ENCODE data around the gene CHD1L.
A peak's percentile ranks its signal among the peaks of the same experiment; 100 is the strongest.

The CHD1L gene

DNA sequence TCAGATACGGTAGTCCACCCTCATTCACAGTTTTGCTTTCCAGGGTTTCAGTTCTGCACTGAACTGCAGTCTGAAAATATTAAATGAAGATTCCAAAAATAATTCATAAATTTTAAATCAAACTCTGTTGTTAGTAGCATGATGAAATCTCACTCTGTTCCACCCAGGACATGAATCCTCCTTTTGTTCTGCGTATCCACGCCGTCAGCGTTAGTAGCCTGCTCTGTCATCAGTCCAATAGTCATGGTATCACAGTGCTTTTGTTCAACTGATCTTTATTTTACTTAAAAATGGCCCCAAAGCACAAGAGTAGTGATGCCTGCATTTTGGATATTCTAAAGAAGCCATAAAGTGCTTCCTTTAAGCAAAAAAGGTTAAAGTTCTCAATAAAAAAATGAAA is 23.9 kb downstream of the CHD1L start:
- in situ Hi-C loops (cut with HindIII; ENCODE audit: low sequenced_read_pairs) = no loop called here
- H3K4me3 ChIP-seq (ENCODE audit: low read depth, low read length) = no peak overlapping the region
- DNase-seq (ENCODE audit: low read depth) = no peak
- TF ChIP-seq, protein P1, sequence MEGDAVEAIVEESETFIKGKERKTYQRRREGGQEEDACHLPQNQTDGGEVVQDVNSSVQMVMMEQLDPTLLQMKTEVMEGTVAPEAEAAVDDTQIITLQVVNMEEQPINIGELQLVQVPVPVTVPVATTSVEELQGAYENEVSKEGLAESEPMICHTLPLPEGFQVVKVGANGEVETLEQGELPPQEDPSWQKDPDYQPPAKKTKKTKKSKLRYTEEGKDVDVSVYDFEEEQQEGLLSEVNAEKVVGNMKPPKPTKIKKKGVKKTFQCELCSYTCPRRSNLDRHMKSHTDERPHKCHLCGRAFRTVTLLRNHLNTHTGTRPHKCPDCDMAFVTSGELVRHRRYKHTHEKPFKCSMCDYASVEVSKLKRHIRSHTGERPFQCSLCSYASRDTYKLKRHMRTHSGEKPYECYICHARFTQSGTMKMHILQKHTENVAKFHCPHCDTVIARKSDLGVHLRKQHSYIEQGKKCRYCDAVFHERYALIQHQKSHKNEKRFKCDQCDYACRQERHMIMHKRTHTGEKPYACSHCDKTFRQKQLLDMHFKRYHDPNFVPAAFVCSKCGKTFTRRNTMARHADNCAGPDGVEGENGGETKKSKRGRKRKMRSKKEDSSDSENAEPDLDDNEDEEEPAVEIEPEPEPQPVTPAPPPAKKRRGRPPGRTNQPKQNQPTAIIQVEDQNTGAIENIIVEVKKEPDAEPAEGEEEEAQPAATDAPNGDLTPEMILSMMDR (IDR thresholded peaks at IDR 0.05; ENCODE audit: low read depth, low read length, missing control alignments) = no peak

GRCh38 chr1:147267711-147268110 is 25.2 kb downstream of the CHD1L start:
- no peak for DNase-seq (ENCODE audit: low read depth)
- in situ Hi-C loops (cut with HindIII; ENCODE audit: low sequenced_read_pairs) = no loop called here
- no peak overlapping the region for H3K4me3 ChIP-seq (ENCODE audit: low read depth, low read length)
- TF ChIP-seq, protein P1 (IDR thresholded peaks at IDR 0.05; ENCODE audit: low read depth, low read length, missing control alignments) = no peak

DNA sequence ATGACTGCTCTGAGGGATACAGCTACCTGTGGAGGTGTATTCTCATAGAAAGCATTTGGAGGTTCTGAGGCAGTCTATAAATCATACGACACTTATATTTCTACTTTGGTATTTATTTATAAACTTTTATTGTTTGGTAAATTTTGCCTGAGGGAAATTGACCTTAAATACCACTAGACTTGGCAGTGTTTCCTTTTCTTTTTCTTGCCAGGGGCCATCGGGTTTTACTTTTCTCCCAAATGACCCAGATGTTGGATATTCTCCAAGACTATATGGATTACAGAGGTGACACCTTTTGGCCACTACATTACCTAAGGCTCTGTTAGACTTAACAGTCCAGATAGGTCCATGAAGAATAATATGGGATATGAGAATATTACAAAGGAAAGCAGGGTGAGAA is 28.2 kb downstream of the CHD1L start:
- DNase-seq (ENCODE audit: low read depth) = no peak
- H3K4me3 ChIP-seq (ENCODE audit: low read depth, low read length) = no peak overlapping the region
- in situ Hi-C loops (cut with HindIII; ENCODE audit: low sequenced_read_pairs) = no loop called here
- TF ChIP-seq, protein P1 (IDR thresholded peaks at IDR 0.05; ENCODE audit: low read depth, low read length, missing control alignments) = no peak

- TF ChIP-seq, protein P1 (IDR thresholded peaks at IDR 0.05; ENCODE audit: low read depth, low read length, missing control alignments) = no peak
- no peak for DNase-seq (ENCODE audit: low read depth)
- H3K4me3 ChIP-seq (ENCODE audit: low read depth, low read length) = no peak overlapping the region
- in situ Hi-C loops (cut with HindIII; ENCODE audit: low sequenced_read_pairs) = no loop called here
Measured at GRCh38 chr1:147272042-147272441, 29.6 kb downstream of the CHD1L start.

DNA sequence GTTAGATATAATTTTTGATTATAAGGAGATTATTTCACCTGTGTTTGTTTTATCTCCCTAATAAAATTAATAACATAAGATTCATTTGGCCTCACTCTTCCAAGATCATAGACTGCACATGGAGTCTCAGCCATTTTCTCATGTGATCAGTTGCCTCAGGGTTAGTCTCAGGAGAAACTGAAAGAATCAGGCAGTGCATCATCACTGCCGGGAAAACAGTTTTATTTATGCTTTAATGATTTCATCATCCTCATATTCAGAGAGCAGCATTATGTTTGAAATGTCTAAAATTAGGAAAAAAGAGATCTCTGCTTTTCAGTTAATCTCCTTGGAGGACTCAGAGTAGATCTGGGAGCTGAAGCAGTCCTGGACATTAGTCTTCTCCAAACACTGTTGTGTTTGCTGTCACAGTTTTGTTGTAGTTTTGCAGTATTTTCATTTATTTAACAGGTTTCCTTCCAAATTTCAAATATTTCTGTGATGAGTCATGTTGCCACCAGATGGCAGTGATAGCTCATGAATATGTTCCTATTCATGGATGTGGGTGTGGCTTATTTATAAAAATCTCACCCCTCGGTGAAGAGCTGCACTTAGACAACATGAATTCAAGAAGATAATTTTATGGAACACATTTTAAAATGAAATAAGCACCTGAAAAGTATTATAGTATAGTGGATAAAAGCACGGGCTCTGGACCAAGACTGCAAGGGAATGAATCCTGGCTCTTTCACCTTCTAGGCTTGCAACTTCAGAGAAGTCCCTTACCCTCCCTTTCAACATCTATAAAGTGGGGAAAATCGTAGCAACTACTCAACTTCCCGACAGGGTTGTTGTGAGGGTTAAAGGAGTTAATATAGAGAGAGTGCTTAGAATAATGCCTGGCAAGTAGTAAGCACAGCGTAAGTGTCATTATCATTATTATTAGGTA is 31.2 kb downstream of the CHD1L start:
- peak; percentile 68 for DNase-seq (ENCODE audit: low read depth)

DNA sequence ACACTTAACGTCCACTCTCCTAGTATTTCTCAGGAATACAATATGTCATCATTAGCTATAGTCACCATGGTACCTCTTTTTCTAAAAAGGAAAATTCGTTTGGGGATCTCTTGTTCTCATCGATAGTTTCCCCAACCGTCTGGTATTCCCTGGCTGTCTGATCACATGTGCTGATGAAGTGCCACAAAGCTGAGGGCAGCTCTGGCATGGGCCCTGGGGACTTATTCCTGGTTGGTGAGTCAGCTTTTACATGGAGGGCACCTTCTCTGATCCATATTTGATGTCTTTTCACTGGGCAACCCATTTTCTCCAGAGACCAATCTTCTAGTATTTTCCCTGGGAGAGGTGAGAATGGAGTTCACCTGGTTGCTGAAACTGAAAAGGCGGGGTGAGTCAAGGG is 39.5 kb downstream of the CHD1L start:
- TF ChIP-seq, protein P1 (IDR thresholded peaks at IDR 0.05; ENCODE audit: low read depth, low read length, missing control alignments) = no peak
- DNase-seq (ENCODE audit: low read depth) = no peak
- in situ Hi-C loops (cut with HindIII; ENCODE audit: low sequenced_read_pairs) = no loop called here
- no peak overlapping the region for H3K4me3 ChIP-seq (ENCODE audit: low read depth, low read length)

More for the DNA sequence above, 31.2 kb downstream of the CHD1L start:
- in situ Hi-C loops (cut with HindIII; ENCODE audit: low sequenced_read_pairs) = no loop called here
- TF ChIP-seq, protein P1 (IDR thresholded peaks at IDR 0.05; ENCODE audit: low read depth, low read length, missing control alignments) = peak; percentile 34
- no peak overlapping the region for H3K4me3 ChIP-seq (ENCODE audit: low read depth, low read length)

Data from astrocyte of the cerebellum (primary cell).